Vagina (tissue), 2 donors: Measurements from ENCODE around the gene TSC22D4. TPM values are rescaled to one million over a fixed set of nuclear protein-coding genes. Genes with fewer than 3 reads are reported as not detected.

Source experiments
- DNase-seq, 2 donors: peaks; one replicate each; pipeline ENCODE4 v3.0.0-alpha.2; 2017; ENCODE audit errors: extremely low spot score in 2 of 2
- H3K27ac ChIP-seq: fragments of 200-600 bp; sonication (generic); one replicate; pipeline ENCODE4 v1.5.1; 2019
- H3K27me3 ChIP-seq: fragments of 200-600 bp; sonication (generic); one replicate; pipeline ENCODE4 v1.5.1; 2019
- H3K36me3 ChIP-seq, 2 donors: fragments of 200-600 bp; sonication (generic); one replicate each; pipeline ENCODE4 v1.5.1; 2017 to 2019
- H3K4me1 ChIP-seq: fragments of 200-600 bp; sonication (generic); one replicate; pipeline ENCODE4 v1.5.1; 2019
- H3K4me3 ChIP-seq, 2 donors: fragments of 200-600 bp; sonication (generic); 1 replicate in 1 of 2; 2 replicates in 1 of 2; pipeline ENCODE4 v1.5.1; 2016 to 2019
- H3K9me3 ChIP-seq: fragments of 200-600 bp; sonication (generic); one replicate; pipeline ENCODE4 v1.5.1; 2019
- CTCF ChIP-seq, 3 experiments: fragments of 450-650 bp in 2 of 3; fragments of 200-600 bp in 1 of 3; sonication (generic) in 1 of 3; IDR thresholded peaks; one replicate each; pipeline ENCODE4 v1.5.1; 2017 to 2019; ENCODE audit warnings: antibody characterized with exemption in 3 of 3, mild to moderate bottlenecking in 2 of 3, moderate library complexity in 2 of 3
- POLR2A ChIP-seq, 2 donors: fragments of 450-650 bp; IDR thresholded peaks; one replicate each; pipeline ENCODE4 v1.6.1; 2017; ENCODE audit warnings: antibody characterized with exemption in 2 of 2, mild to moderate bottlenecking in 2 of 2, moderate library complexity in 2 of 2
- POLR2AphosphoS5 ChIP-seq, 2 donors: sonication (generic); formaldehyde crosslinking; IDR thresholded peaks; one replicate each; pipeline ENCODE4 v1.9.0; 2017; ENCODE audit warnings: antibody characterized with exemption in 2 of 2, mild to moderate bottlenecking in 2 of 2, low read depth in 1 of 2; ENCODE audit not compliant: insufficient read depth in 1 of 2
- intact Hi-C: fragments of 100-400 bp; cut with DNase I; formaldehyde crosslinking; loops from one replicate; pipeline ENCODE4 v1.15.1; 2023
- total RNA-seq: library from RNA; depleted of rRNA; stranded (reverse); fragments of >200 nt; gene quantifications from one replicate; pipeline ENCODE4 v1.2.3, GENCODE V29; 2016

TSC22D4 gene
- total RNA-seq, 1 donor from 2014 or later: 34.6 TPM

GRCh38 chr7:100490483-100491191 is 11.6 kb upstream of the TSC22D4 start:
- no peaks in the 10 kb centered on the region for H3K27me3 ChIP-seq
- no peak overlapping the region for H3K4me3 ChIP-seq
- no peak overlapping the region for H3K27ac ChIP-seq
- H3K4me1 ChIP-seq: peaks cover 20% of the 10 kb centered on the region
- intact Hi-C loops: no loop called here
- TF ChIP-seq CTCF (IDR thresholded peaks at IDR 0.05) (no peak), POLR2A (IDR thresholded peaks at IDR 0.05) (no peak), POLR2AphosphoS5 (IDR thresholded peaks at IDR 0.05; ENCODE audit: insufficient read depth in 1 of 2, low read depth in 1 of 2) (no peak)
- H3K9me3 ChIP-seq: no peaks in the 10 kb centered on the region
- H3K36me3 ChIP-seq: no peaks in the 10 kb centered on the region
- DNase-seq: no peak

GRCh38 chr7:100489824-100490223 is 10.8 kb upstream of the TSC22D4 start:
- Histone ChIP-seq H3K36me3 (no peaks in the 10 kb centered on the region), H3K4me3 (no peak overlapping the region), H3K9me3 (no peaks in the 10 kb centered on the region), H3K27me3 (no peaks in the 10 kb centered on the region), H3K27ac (no peak overlapping the region), H3K4me1 (peaks cover 27% of the 10 kb centered on the region)
- TF ChIP-seq CTCF (IDR thresholded peaks at IDR 0.05): no peak
- no peak for TF ChIP-seq POLR2A (IDR thresholded peaks at IDR 0.05)
- TF ChIP-seq POLR2AphosphoS5 (IDR thresholded peaks at IDR 0.05; ENCODE audit: insufficient read depth in 1 of 2, low read depth in 1 of 2): no peak
- DNase-seq: no peak
- intact Hi-C loops: no loop called here

DNA sequence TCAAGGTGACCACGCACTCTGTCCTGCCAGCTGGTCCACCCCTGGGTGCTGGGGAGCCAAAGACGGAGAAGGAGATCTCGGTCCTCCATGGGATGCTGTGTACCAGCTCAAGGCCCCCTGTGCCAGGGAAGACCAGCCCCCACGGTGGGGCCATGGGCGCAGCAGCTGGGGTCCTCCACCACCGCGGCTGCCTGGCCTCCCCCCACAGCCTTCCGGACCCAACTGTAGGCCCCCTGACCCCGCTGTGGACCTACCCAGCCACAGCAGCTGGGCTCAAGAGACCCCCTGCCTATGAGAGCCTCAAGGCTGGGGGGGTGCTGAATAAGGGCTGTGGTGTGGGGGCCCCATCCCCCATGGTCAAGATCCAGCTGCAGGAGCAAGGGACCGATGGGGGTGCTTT is 10.1 kb upstream of the TSC22D4 start:
- intact Hi-C loops: no loop called here
- no peak overlapping the region for H3K27ac ChIP-seq
- DNase-seq: no peak
- H3K9me3 ChIP-seq: no peaks in the 10 kb centered on the region
- H3K4me3 ChIP-seq: no peak overlapping the region
- TF ChIP-seq POLR2A (IDR thresholded peaks at IDR 0.05) (no peak), CTCF (IDR thresholded peaks at IDR 0.05) (no peak), POLR2AphosphoS5 (IDR thresholded peaks at IDR 0.05; ENCODE audit: insufficient read depth in 1 of 2, low read depth in 1 of 2) (no peak)
- H3K27me3 ChIP-seq: no peaks in the 10 kb centered on the region
- H3K36me3 ChIP-seq: no peaks in the 10 kb centered on the region
- peaks cover 26% of the 10 kb centered on the region for H3K4me1 ChIP-seq

- H3K36me3 ChIP-seq: no peaks in the 10 kb centered on the region
- no peak for TF ChIP-seq POLR2AphosphoS5 (IDR thresholded peaks at IDR 0.05; ENCODE audit: insufficient read depth in 1 of 2, low read depth in 1 of 2)
- no peak for TF ChIP-seq CTCF (IDR thresholded peaks at IDR 0.05)
- no peak for TF ChIP-seq POLR2A (IDR thresholded peaks at IDR 0.05)
- DNase-seq: no peak
- intact Hi-C loops: no loop called here
- no peaks in the 10 kb centered on the region for H3K27me3 ChIP-seq
- no peaks in the 10 kb centered on the region for H3K9me3 ChIP-seq
- H3K27ac ChIP-seq: no peak overlapping the region
- H3K4me1 ChIP-seq: peaks cover 20% of the 10 kb centered on the region
- no peak overlapping the region for H3K4me3 ChIP-seq
These were observed 9.5 kb upstream of the TSC22D4 start for GRCh38 chr7:100488333-100489095.
